ENCODE measurements around the gene AFF1. TPM values are rescaled to one million over a fixed set of nuclear protein-coding genes. Genes with fewer than 3 reads are reported as not detected.

The AFF1 gene
- total and polyA plus RNA-seq, 2 of the 4 experiments (the other 2 are of a cell fraction) = 7.0 to 9.6 TPM

- H3K14ac ChIP-seq (replicated peaks; ENCODE audit: low read depth, low read length) = 0 out of 2 replicates have a peak overlapping the region, but pooled peaks have one; percentile 16
- BruUV-seq (replicated peaks) = no TSS peak
- no peaks in the 10 kb centered on the region for H3K36me3 ChIP-seq (ENCODE audit: control insufficient read depth, insufficient read depth, low read length)
- no peak overlapping the region for H4K5ac ChIP-seq (ENCODE audit: low read depth, low read length)
- no peaks in the 10 kb centered on the region for H3K9me3 ChIP-seq (ENCODE audit: control insufficient read depth, insufficient read depth, low read length)
- CTCF ChIA-PET = interaction anchor here (1.3 kb wide), 1 partner anchor 12 kb away, joined by 3 read pairs; no protein-coding TSS in a partner anchor
- intact Hi-C loops (cut with micrococcal nuclease) = loop anchor here (5.0 kb wide), 1 partner anchor 43 kb away; no protein-coding TSS in a partner anchor
- peaks cover 33 to 70% of the 10 kb centered on the region in 2 experiments for H3K79me1 ChIP-seq (ENCODE audit: low read depth in 1 of 2, low read length in 2 of 2)
- no peak overlapping the region for H3K4me3 ChIP-seq (ENCODE audit: insufficient read depth, low read depth, low read length)
- no peak overlapping the region for H3K9ac ChIP-seq (ENCODE audit: low read depth, low read length)
- POLR2A ChIA-PET (ENCODE audit: unreplicated experiment) = no interaction called here
- ATAC-seq (ENCODE audit: low read depth) (no peak), DNase-seq (no peak)
- no peak overlapping the region for H2BK5ac ChIP-seq (ENCODE audit: low read depth, low read length, poor library complexity, severe bottlenecking)
- H3K27me3 ChIP-seq (ENCODE audit: control insufficient read depth, insufficient read depth, low read length) = no peaks in the 10 kb centered on the region
- no peak overlapping the region for H2BK20ac ChIP-seq (ENCODE audit: low read depth, low read length)
- no peak overlapping the region for H3K56ac ChIP-seq (ENCODE audit: extremely low read depth, insufficient read depth, low read length)
- no peak overlapping the region for H4K8ac ChIP-seq (ENCODE audit: low read depth in 2 of 2, low read length in 2 of 2)
- no peak overlapping the region for H2AFZ ChIP-seq (replicated peaks; ENCODE audit: low read length, poor library complexity)
- H3K27ac ChIP-seq (ENCODE audit: insufficient read depth, low read length) = no peak overlapping the region
- H2AK9ac ChIP-seq (replicated peaks; ENCODE audit: low read depth, low read length, poor library complexity) = no peak overlapping the region
- H2AK5ac ChIP-seq (ENCODE audit: low read depth, low read length) = no peak overlapping the region
- peaks cover 15% of the 10 kb centered on the region; the same call in 1 of the 2 replicates for H3K9me1 ChIP-seq (ENCODE audit: insufficient read depth, low read length)
- H4K91ac ChIP-seq (ENCODE audit: insufficient read depth, low read depth, low read length) = no peak overlapping the region
- WGBS, 2 experiments (ENCODE audit: extremely low coverage in 2 of 2, insufficient read length in 1 of 2) = no CpG with 5 or more reads among the region's 3 CpGs
- peaks cover 28% of the 10 kb centered on the region for H4K20me1 ChIP-seq (ENCODE audit: insufficient read depth, low read length)
- dilution Hi-C loops (cut with HindIII; ENCODE audit: low sequenced_read_pairs, unreplicated experiment) = no loop called here
- no peak overlapping the region for H3K4me2 ChIP-seq (ENCODE audit: low read depth, low read length)
- in situ Hi-C loops (cut with MboI; ENCODE audit: low sequenced_read_pairs) = no loop called here
- peaks cover 14% of the 10 kb centered on the region for H3K4me1 ChIP-seq (ENCODE audit: control insufficient read depth, insufficient read depth, low read length)
- H3K23ac ChIP-seq (ENCODE audit: low read depth, low read length) = no peak overlapping the region
- TF ChIP-seq RAD21 (IDR thresholded peaks at IDR 0.05; ENCODE audit: low read length) = no peak
- no peak for TF ChIP-seq BHLHE40 (IDR thresholded peaks at IDR 0.05; ENCODE audit: low read depth, low read length)
- TF ChIP-seq RFX5 (IDR thresholded peaks at IDR 0.05; ENCODE audit: low read depth, low read length) = no peak
- TF ChIP-seq POLR2A (IDR thresholded peaks at IDR 0.05; ENCODE audit: low read depth, low read length) = no peak
- TF ChIP-seq NFE2L2 (IDR thresholded peaks at IDR 0.05; ENCODE audit: low read depth, low read length) = no peak
- TF ChIP-seq MXI1 (IDR thresholded peaks at IDR 0.05; ENCODE audit: borderline replicate concordance, low read depth, low read length) = no peak
- no peak for TF ChIP-seq USF2 (IDR thresholded peaks at IDR 0.05; ENCODE audit: low read depth, low read length)
- no peak for TF ChIP-seq MAFK (IDR thresholded peaks at IDR 0.05; ENCODE audit: low read depth, low read length)
- no peak for TF ChIP-seq MAZ (IDR thresholded peaks at IDR 0.05; ENCODE audit: borderline replicate concordance, low read depth, low read length)
- no peak for TF ChIP-seq SMC3 (IDR thresholded peaks at IDR 0.05; ENCODE audit: low read depth, low read length)
- TF ChIP-seq ELK1 (IDR thresholded peaks at IDR 0.05; ENCODE audit: borderline replicate concordance, low read depth, low read length) = no peak
- no peak for TF ChIP-seq CTCF (conservative IDR thresholded peaks at IDR 0.05; ENCODE audit: low read depth, low read length)
- TF ChIP-seq CEBPB (IDR thresholded peaks at IDR 0.05; ENCODE audit: low read depth, low read length) = no peak
- TF ChIP-seq FOS (IDR thresholded peaks at IDR 0.05; ENCODE audit: low read depth, low read length) = no peak
- TF ChIP-seq CHD1 (IDR thresholded peaks at IDR 0.05; ENCODE audit: low read depth, low read length) = no peak
- no peak for TF ChIP-seq RCOR1 (IDR thresholded peaks at IDR 0.05; ENCODE audit: insufficient replicate concordance, low read length)
- H2BK15ac ChIP-seq (ENCODE audit: low read depth, low read length) = no peak overlapping the region
- H3K4ac ChIP-seq (ENCODE audit: low read depth, low read length) = no peak overlapping the region
- no peak overlapping the region for H2BK120ac ChIP-seq (ENCODE audit: low read depth, low read length)
- H3K18ac ChIP-seq (ENCODE audit: low read depth, low read length) = no peak overlapping the region
Measured at GRCh38 chr4:87054900-87055299, 120.1 kb downstream of the AFF1 start.

All from IMR-90 (cell line).